GM12872 (cell line): ENCODE results near the gene PBRM1.

Experiments used
- CTCF ChIP-seq: IDR thresholded peaks from 3 replicates; pipeline ENCODE4 v1.5.1; 2011; ENCODE audit warnings: low read depth, mild to moderate bottlenecking, low read length, moderate library complexity; ENCODE audit not compliant: insufficient read depth

Gene PBRM1

GRCh38 chr3:52596658-52597265, 89.0 kb downstream of the PBRM1 start:
- TF ChIP-seq CTCF: no peak

GRCh38 chr3:52593103-52593502, 92.6 kb downstream of the PBRM1 start:
- no peak for TF ChIP-seq CTCF

GRCh38 chr3:52574056-52574965, 111.4 kb downstream of the PBRM1 start:
- no peak for TF ChIP-seq CTCF

GRCh38 chr3:52572221-52572620, 113.5 kb downstream of the PBRM1 start:
- no peak for TF ChIP-seq CTCF

- no peak for TF ChIP-seq CTCF
These were observed 115.6 kb downstream of the PBRM1 start for GRCh38 chr3:52570076-52570475.

- no peak for TF ChIP-seq CTCF
These were observed 117.6 kb downstream of the PBRM1 start for GRCh38 chr3:52568069-52568468.

- no peak for TF ChIP-seq CTCF
These were observed 121.7 kb downstream of the PBRM1 start for GRCh38 chr3:52563984-52564383.
